Fibroblast of skin of left biceps (primary cell): ENCODE measurements around the gene PSMD14.

ENCODE experiments used
- DNase-seq, 2 experiments: peaks; one replicate each; pipeline ENCODE4 v3.0.0-alpha.2; 2013; ENCODE audit warnings: low read depth in 2 of 2

PSMD14 gene

DNA sequence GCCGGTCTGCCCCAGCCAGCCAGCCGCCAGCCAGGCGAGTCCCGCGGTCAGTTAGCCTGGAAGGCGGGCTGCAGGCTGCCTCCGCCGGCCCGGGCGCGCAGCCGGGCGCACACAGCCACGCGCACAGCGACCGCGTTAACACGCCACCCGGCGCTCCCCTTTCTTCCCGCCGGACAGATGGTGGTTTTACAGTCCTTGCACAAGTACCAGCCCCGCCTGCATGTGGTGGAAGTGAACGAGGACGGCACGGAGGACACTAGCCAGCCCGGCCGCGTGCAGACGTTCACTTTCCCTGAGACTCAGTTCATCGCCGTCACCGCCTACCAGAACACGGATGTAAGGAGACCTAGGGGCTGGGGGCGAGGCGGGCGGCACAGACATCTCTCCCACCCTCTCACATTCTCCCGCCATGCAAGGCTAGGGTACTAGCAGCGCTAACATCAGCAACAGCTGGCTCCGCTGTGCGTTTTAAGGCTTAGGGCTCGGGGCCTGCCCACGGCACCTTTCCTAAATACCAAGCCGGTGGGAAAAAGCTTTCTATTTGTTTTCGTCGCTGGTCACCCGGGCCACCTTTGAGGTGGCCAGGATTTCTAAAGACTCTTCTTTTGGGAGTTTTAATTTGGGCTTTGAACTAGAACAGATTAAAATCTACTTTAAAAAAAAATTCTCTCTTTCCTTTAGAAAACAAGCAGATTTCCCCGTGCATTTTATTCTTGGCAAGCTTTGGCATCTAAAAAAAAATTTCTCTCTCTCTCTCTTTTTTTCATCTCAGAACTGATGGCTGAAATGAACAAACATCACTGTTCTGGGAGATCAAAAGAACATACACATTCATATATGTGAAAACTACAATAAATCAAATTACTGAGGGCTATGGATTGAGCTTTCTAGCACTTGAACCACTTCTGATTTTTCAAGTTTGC lies 110.8 kb downstream of the PSMD14 start:
- DNase-seq = no peak

DNA sequence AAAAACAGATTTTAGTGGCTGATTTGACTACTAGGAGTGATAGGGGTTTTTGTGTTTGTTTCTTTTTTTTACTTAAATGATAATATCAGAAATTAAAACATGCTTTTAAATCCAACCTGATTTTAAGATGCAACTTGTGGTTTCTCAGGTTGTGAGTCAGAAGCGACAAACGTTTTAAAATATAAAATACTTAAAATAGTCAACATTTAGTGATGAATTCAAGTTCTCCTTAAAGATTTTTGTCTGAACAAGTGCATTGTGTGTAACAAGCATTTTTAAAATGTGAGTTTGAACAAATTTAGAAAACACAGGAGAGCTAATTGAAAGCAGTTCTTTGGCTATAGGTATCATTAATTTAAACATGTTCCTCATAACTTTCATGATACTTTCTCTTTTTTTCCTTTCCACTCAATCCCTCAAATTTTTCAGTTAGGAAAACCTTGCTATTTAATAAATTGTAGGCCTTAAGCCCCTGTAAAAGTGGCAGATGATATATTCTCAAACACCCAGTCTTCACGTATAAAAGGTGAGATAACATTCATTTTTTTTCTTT lies 111.5 kb downstream of the PSMD14 start:
- DNase-seq = no peak

DNA sequence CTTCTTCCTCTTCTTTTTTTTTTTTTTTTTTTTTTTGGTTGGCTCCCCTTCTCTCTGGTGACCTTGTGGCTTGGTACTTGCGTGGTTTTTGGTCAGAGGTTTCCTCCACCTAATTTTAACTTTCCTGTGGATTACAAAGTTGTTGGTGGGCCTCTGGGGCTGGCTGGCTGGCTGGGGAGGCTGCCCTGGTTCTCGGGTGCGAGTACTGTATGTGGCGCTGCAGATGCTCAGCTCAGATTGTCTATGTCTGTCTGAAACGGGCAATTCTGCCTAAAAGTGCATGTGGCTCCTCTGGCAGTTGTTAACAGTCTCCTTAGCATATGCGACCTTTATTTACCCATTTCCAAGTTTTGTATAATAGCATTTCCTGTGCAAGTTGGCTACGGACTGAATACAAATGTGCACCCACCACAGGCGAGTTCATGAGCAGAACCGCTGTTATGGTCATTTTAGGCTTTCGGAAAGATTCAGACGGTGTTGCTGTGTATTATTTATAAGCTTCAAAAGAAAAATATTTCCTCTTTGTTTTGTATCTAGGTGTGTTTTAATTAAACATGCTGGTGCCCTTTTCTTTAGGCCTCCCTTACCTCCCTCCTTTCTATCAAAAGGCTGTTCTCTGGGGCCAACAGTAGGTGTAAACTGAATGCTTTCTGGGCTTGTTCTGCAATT lies 112.3 kb downstream of the PSMD14 start:
- no peak for DNase-seq

- DNase-seq = no peak
Measured at GRCh38 chr2:161421686-161422085, 113.5 kb downstream of the PSMD14 start.

GRCh38 chr2:161422816-161423403 lies 114.7 kb downstream of the PSMD14 start:
- DNase-seq = no peak

- no peak for DNase-seq
Measured at GRCh38 chr2:161423421-161424393, 115.5 kb downstream of the PSMD14 start.

GRCh38 chr2:161424394-161424769 lies 116.2 kb downstream of the PSMD14 start:
- DNase-seq = no peak

DNA sequence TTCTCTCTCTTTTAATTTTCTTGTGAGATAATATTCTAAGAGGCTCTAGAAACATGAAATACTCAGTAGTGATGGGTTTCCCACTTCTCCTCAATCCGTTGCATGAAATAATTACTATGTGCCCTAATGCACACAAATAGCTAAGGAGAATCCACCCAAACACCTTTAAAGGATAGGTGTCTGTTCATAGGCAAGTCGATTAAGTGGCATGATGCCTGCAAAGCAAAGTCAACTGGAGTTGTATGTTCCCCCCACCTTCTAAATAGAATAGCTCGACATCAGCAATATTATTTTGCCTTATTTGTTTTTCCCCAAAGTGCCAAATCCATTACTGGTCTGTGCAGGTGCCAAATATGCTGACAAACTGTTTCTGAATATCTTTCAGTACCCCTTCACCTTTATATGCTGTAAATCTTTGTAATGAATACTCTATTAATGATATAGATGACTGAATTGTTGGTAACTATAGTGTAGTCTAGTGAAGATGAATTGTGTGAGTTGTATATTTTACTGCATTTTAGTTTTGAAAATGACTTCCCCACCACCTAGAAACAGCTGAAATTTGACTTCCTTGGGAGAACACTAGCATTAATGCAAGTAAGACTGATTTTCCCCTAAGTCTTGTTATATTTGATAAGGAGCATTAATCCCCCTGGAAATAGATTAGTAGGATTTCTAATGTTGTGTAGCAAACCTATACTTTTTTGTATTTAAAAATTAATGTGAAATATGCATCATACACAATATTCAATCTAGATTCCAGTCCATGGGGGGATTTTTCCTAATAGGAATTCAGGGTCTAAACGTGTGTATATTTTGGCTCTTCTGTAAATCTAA lies 116.9 kb downstream of the PSMD14 start:
- no peak for DNase-seq

- DNase-seq = no peak
Measured at GRCh38 chr2:161425728-161426454, 117.7 kb downstream of the PSMD14 start.

DNA sequence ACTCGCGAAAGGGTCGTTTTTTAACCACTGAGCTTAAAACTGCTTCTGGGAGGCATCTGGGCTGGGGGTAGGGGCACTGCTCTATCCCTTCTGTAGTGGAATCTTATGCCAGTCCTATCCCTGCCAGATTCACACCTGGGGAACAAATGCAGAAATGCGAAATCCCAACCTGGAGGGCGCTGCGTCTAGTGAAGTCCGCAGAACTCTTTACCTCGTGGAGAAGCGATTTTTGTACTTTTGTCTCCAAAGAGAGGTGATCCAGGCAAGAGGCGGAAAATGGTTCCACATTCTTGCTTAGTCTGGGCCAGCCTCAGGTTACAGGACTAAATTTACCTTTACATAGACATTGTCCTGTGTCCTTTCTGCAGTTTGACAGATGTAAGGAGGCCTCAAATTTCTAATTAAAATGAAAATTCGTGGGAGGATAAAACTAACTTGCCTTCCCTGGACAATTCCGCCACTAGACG lies 118.3 kb downstream of the PSMD14 start:
- DNase-seq = no peak

GRCh38 chr2:161426922-161427663 lies 118.9 kb downstream of the PSMD14 start:
- DNase-seq = peak; percentile 10 to 14

- DNase-seq = no peak
Measured at GRCh38 chr2:161427664-161428587, 119.7 kb downstream of the PSMD14 start.

- DNase-seq = no peak
Measured at GRCh38 chr2:161430386-161430785, 122.2 kb downstream of the PSMD14 start.

- no peak for DNase-seq
Measured at GRCh38 chr2:161432107-161432506, 123.9 kb downstream of the PSMD14 start.

DNA sequence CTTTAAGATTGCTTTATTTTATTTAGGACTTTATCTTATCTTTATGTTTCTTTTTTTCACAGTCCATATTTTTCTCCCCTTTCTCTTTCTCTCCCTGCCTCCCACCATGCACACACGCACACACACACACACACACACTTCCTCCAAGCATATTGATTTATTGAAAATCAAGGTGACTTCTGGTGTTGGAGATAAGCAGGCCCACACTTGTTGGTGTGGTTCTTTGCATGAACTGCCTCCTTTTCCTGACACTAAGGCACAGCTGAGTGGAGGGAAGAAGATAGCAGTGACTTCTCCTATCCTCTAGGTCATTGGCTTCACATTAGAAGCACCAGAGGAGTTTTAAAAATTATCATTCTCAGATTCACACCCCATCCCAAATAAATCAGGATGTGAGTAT lies 125.9 kb downstream of the PSMD14 start:
- DNase-seq = no peak

GRCh38 chr2:161436411-161436810 lies 128.2 kb downstream of the PSMD14 start:
- peak; percentile 76 to 80 for DNase-seq

DNA sequence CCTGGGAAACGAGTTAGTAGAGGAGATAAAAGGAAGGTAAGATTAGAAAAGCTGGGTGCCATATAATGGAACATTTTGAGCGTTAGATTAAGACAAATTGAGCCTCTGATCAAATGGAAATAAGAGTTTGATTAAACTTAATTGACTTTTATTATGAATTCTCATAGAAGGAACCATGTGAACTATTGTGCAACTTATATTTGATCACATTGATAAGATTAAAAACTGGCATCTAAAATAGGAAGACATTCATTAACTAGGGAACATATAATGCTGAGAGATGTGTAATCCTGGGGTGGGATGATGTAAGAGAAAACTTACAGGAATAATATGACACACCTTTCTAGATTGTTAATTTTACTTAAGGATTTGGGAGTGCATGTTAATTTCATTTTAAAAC lies 130.4 kb downstream of the PSMD14 start:
- DNase-seq = no peak

GRCh38 chr2:161445097-161445496 lies 136.9 kb downstream of the PSMD14 start:
- no peak for DNase-seq
